ENCODE measurements around the gene ZNF467. TPM values are rescaled to one million over a fixed set of nuclear protein-coding genes. Genes with fewer than 3 reads are reported as not detected.

Gene ZNF467
- total and polyA plus RNA-seq, 2 of the 8 experiments (the other 6 are each of a cell fraction or from before 2014, with no cell fraction given), result 0.50 to 0.51 TPM

GRCh38 chr7:149769915-149770314 is 3.5 kb downstream of the ZNF467 start (continued):
- TF ChIP-seq, protein P1, sequence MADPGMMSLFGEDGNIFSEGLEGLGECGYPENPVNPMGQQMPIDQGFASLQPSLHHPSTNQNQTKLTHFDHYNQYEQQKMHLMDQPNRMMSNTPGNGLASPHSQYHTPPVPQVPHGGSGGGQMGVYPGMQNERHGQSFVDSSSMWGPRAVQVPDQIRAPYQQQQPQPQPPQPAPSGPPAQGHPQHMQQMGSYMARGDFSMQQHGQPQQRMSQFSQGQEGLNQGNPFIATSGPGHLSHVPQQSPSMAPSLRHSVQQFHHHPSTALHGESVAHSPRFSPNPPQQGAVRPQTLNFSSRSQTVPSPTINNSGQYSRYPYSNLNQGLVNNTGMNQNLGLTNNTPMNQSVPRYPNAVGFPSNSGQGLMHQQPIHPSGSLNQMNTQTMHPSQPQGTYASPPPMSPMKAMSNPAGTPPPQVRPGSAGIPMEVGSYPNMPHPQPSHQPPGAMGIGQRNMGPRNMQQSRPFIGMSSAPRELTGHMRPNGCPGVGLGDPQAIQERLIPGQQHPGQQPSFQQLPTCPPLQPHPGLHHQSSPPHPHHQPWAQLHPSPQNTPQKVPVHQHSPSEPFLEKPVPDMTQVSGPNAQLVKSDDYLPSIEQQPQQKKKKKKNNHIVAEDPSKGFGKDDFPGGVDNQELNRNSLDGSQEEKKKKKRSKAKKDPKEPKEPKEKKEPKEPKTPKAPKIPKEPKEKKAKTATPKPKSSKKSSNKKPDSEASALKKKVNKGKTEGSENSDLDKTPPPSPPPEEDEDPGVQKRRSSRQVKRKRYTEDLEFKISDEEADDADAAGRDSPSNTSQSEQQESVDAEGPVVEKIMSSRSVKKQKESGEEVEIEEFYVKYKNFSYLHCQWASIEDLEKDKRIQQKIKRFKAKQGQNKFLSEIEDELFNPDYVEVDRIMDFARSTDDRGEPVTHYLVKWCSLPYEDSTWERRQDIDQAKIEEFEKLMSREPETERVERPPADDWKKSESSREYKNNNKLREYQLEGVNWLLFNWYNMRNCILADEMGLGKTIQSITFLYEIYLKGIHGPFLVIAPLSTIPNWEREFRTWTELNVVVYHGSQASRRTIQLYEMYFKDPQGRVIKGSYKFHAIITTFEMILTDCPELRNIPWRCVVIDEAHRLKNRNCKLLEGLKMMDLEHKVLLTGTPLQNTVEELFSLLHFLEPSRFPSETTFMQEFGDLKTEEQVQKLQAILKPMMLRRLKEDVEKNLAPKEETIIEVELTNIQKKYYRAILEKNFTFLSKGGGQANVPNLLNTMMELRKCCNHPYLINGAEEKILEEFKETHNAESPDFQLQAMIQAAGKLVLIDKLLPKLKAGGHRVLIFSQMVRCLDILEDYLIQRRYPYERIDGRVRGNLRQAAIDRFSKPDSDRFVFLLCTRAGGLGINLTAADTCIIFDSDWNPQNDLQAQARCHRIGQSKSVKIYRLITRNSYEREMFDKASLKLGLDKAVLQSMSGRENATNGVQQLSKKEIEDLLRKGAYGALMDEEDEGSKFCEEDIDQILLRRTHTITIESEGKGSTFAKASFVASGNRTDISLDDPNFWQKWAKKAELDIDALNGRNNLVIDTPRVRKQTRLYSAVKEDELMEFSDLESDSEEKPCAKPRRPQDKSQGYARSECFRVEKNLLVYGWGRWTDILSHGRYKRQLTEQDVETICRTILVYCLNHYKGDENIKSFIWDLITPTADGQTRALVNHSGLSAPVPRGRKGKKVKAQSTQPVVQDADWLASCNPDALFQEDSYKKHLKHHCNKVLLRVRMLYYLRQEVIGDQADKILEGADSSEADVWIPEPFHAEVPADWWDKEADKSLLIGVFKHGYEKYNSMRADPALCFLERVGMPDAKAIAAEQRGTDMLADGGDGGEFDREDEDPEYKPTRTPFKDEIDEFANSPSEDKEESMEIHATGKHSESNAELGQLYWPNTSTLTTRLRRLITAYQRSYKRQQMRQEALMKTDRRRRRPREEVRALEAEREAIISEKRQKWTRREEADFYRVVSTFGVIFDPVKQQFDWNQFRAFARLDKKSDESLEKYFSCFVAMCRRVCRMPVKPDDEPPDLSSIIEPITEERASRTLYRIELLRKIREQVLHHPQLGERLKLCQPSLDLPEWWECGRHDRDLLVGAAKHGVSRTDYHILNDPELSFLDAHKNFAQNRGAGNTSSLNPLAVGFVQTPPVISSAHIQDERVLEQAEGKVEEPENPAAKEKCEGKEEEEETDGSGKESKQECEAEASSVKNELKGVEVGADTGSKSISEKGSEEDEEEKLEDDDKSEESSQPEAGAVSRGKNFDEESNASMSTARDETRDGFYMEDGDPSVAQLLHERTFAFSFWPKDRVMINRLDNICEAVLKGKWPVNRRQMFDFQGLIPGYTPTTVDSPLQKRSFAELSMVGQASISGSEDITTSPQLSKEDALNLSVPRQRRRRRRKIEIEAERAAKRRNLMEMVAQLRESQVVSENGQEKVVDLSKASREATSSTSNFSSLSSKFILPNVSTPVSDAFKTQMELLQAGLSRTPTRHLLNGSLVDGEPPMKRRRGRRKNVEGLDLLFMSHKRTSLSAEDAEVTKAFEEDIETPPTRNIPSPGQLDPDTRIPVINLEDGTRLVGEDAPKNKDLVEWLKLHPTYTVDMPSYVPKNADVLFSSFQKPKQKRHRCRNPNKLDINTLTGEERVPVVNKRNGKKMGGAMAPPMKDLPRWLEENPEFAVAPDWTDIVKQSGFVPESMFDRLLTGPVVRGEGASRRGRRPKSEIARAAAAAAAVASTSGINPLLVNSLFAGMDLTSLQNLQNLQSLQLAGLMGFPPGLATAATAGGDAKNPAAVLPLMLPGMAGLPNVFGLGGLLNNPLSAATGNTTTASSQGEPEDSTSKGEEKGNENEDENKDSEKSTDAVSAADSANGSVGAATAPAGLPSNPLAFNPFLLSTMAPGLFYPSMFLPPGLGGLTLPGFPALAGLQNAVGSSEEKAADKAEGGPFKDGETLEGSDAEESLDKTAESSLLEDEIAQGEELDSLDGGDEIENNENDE (IDR thresholded peaks at IDR 0.05; ENCODE audit: insufficient replicate concordance, low read length), result no peak
- TF ChIP-seq CBX5 (IDR thresholded peaks at IDR 0.05; ENCODE audit: low read depth, low read length) (no peak), KDM5A (IDR thresholded peaks at IDR 0.05; ENCODE audit: low read length) (no peak), HDAC2 (IDR thresholded peaks at IDR 0.05; ENCODE audit: borderline replicate concordance in 1 of 2, low read depth in 2 of 2, low read length in 2 of 2) (no peak), CTBP2 (IDR thresholded peaks at IDR 0.05; ENCODE audit: borderline replicate concordance, insufficient read depth, insufficient read length, low read length) (no peak), SP1 (IDR thresholded peaks at IDR 0.05; ENCODE audit: low read depth, low read length) (no peak)

All from H1 (cell line).